SH-SY5Y (cell line): ENCODE data around the gene PATL1.

Experiments
- GATA2 ChIP-seq: IDR thresholded peaks from 2 replicates; pipeline ENCODE4 v1.6.1; 2011; ENCODE audit warnings: mild to moderate bottlenecking, low read depth, low read length
- GATA3 ChIP-seq: IDR thresholded peaks from 2 replicates; pipeline ENCODE4 v1.6.1; 2011; ENCODE audit warnings: low read depth, mild to moderate bottlenecking, low read length, moderate library complexity

DNA sequence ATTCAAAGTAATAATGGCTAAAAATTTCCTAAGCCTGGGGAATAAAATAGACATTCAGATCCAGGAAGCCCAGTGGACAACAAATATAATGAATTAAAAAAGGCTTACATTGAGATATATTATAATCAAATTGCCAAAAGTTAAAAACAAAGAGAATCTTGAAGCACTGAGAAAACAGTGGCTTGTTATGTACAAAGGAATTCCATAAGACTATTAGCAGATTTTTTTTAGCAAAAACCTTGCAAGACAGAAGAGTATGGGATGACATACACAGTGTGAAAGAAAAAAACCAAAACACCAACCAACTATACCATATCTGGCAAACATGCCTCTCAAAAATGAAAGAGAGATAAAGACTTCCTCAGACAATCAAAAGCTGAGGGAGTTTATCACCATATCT, 24.1 kb upstream of the PATL1 start:
- TF ChIP-seq GATA2 (no peak), GATA3 (no peak)
